HUDEP-2 (cell line): ENCODE data around the gene SLC22A16.
A peak's percentile ranks its signal among the peaks of the same experiment; 100 is the strongest.
"Not testable (repeated sequence)": the region's sequence is repeated elsewhere in the genome, so short reads cannot be mapped to it uniquely, and the experiment has no call there.

Experiments
- DNase-seq, 76 experiments: peaks; one replicate each; lab custom pipeline; 2025; ENCODE audit not compliant: unreplicated experiment in 76 of 76; lab: John Stamatoyannopoulos, UW

Gene SLC22A16, protein sequence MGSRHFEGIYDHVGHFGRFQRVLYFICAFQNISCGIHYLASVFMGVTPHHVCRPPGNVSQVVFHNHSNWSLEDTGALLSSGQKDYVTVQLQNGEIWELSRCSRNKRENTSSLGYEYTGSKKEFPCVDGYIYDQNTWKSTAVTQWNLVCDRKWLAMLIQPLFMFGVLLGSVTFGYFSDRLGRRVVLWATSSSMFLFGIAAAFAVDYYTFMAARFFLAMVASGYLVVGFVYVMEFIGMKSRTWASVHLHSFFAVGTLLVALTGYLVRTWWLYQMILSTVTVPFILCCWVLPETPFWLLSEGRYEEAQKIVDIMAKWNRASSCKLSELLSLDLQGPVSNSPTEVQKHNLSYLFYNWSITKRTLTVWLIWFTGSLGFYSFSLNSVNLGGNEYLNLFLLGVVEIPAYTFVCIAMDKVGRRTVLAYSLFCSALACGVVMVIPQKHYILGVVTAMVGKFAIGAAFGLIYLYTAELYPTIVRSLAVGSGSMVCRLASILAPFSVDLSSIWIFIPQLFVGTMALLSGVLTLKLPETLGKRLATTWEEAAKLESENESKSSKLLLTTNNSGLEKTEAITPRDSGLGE

DNA sequence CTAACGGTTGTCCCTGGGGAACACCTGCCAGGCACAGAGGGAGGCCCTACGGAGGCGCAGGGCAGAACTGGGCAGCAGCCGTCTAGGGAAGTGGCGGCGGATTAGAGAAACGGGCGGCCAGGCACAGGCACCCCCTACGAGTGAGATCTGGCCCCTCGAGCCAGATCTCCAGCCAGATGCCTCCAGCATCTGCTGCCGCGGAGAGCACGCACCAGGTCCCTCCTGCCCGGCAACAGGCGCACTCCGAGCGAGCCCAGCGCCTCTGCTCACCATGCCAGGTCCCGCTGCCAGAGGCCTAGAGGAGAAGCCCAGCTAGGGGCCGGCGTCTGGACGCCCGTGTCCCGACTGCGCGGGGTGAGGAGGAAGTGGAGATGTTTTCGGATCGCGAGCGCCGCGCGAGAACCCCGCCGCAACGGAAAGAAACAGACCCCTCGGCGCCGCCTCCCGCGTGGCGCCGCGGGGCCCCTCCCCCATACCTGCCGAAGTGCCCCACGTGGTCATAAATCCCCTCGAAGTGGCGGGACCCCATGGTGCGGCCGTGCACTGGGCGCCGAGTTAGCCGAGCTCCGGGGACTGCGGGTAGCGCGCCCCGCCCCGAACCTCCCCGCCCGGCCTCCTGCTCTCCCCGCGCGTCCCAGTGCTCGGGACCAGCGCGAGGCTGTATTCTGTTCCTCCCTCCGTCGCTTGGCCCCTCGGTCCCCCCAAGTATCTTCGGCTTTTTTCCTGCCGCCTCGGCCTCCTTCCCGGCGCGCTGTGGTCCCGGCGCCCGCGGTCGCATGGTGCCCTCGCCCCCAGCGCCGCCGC is at the start of gene SLC22A16:
TSS of gene SLC22A16 (minus strand) at position 568 of the 804 bp plus-strand sequence. CDS start at position 529, 39 bp downstream.
- DNase-seq, result peak in 19 of 76 experiments; percentile 12 to 76 (median 35)

DNA sequence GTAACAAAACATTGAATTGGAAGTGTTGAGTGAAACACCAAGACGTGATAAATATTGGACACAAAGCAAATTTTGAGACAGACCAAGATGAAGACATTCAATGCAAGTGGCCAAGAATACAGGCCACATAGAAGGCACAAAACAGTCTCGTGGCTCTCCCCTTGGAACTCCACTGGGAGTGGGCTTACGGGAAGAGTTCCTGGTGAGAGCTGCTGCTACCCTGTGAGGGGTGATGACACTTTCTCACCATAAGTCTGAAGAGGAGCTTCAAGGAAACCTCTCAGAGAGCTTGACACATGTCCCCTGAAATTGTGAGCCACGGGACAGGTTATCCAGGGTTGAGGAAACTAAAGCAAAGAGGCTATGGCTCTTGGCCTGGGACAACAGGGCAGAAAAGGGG is 48.6 kb upstream of the SLC22A16 start:
- no peak for DNase-seq

DNA sequence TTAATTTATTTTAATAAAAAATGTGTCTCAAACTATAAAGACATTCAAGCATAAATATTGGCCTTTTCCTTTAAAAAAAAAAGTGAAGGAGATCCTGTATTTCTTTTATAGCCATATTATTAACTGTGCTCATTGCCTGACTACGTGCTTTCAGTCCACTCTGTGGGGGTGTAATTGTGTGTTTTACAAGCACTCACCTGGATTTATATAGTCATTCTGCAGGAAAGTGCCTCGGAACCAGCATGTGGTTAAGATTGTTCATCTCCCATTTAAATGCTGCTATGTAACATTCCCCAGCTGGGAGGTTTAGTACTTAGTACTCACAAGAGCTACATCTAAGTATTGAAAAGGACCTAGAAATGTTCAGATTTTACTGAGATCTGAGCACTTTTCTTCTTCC is 47.9 kb upstream of the SLC22A16 start:
- no peak for DNase-seq

DNA sequence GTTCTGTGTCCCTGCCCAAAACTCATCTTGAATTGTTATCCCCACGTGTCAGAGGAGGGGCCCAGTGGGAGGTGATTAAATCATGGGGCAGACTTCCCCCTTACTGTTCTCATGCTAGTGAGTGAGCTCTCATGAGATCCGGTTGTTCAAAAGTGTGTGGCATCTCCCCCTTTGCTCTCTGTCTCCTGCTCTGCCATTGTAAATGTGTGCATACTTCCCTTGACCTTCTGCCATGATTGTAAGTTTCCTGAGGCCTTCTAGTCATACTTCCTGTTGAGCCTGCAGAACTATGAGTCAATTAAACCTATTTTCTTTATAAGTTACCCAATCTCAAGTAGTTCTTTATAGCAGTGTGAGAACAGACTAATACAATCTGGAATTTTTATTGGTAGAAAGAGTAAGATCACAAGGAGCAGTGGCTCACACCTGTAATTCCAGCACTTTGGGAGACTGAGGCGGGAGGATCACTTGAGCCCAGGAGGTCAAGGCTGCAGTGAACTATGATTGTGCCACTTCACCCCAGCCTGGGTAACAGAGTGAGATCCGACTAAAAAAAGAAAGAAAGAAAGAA is 47.1 kb upstream of the SLC22A16 start:
- DNase-seq, result no peak

DNA sequence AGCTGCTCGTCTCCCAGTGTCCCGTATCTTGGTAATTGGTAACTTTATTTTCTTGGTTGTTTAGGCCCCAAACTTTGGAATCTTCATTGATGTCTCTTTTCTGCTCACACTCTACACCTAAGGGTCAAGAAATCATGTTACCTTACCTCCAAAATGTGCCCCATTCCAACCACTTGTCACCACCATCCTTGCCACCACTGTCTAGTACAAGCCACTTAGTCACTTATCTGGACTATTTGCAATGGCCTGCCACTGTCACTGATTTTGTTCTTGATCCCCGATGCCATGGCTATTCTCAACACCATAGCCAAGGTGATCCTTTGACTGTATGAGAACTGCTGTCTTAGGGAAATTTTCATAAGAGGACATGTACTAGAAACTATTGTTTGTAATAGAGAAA is 46.0 kb upstream of the SLC22A16 start:
- DNase-seq, result no peak

DNA sequence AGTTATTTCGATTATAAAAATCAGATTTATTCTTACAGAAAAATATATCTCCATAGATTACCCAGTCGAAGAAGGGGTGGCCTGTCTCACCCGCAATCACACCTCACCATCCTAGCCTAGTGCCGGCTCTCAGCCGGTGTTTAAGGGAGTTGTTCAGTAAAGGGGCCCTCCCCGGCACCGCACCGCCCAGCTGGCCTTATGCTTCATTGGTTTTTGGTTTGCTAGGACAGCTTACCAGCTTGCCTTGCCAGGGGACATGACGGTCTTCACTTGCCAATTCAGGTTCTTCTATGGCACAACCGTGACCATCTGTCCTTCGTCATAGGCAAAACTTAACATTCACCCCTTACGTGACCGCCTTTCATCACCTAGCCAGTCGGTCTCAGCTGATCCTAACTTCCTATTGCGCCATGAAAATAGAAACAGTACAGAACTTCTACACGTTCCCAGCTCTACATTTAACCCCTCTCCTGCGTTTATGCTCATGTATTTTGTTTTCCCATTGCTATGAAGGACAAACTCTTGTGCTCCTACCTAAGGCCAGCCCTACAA is 44.7 kb upstream of the SLC22A16 start:
- no peak for DNase-seq

DNA sequence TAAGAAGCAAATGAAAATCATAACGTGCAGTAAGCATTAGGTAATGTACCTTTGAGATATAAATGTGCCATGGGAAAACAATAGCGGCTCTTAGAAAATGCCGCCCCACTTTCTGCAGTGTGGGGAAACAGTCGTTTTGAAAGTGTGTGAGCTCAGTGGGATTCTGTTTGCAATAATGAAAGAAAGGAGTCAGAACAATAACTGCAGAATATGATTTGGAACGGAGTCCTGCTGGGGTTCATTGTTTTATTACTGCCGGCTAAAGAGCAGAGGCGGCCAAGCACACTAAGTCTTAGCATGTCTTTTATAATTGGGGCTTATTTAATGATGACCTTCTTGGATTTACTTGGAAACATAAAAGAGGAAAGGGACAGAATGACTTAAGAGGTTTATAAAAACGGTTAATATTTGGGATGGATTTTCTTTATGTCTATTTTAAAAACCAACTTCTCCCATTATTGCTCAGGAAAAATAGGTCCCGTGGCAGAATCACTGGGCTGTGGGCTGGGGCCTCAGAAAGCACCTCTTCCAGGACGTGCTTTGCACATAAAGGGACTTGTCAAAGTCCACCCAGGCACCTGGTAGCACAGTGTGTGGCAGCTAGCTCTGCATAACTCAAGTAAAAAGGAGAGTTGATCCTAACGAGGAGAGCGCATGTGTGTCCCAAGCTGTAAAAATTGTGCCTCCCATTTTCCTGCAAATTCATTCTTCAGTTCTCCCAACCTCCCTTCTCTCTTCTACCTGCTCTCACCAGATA is 44.0 kb upstream of the SLC22A16 start:
- DNase-seq, result no peak

DNA sequence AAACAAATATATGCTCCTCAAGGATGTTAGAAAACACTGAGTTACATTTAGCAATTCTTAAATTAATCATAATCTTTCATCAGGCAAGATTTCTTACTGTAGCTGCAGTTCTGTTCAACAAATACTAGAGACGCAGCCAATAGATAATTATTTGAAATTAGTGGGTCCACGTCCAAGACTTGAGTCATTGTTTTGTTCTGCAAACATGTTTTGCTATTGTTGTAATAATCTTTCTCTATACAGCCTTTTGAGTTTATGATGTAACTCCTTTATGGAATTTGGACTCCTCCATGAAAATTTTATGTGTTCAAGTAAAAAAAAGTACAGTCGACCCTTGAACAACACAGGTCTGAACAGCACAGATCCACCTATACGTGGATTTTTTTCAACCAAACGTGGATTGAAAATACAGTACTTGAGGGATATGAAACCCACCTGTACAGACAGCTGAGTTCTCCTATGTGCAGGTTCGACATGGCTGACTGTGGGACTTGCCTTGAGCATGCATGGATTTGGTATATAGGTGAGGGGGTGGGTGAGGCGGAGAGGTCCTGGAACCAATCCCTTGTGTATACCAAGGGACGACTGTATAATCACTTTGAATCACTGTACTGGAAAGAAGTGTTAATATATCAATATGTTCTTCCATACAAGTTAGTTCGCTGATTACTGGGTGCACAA is 41.3 kb upstream of the SLC22A16 start:
- DNase-seq, result no peak

DNA sequence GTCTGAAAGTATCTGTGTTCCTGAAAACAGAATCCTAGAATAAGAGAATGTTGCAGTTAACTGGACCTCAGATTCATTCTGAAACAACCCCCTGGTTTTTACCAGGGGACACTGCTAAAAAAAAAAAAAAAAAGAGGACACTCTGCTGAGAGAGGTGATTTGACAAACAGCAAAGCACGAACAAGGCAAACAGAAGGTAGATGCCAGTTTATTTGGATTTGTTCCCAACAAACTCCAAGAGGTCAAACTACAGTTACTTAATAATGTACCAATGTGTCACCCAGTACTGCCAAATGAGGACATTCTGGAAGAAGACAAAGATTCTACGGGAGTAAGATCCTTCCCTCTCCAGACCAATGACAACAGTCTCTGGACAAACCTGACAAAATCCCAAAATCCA is 40.6 kb upstream of the SLC22A16 start:
- DNase-seq, result no peak

DNA sequence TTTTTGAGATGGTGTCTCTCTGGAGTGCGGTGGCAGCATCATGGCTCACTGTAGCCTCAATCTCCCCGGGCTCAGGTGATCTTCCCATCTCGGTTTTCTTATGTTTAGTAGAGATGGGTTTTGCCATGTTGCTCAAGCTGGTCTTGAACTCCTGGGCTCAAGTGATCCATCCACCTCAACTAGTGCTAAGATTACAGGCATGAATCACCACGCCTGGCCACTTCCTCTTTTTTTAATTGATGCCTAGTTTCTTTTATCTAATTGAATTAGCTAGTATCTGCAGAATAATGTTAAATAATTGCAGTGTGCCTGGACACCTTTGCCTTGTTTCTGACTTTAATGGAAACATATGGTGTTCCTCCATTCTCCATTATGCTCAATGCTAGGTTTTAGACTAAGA is 38.4 kb upstream of the SLC22A16 start:
- DNase-seq, result peak in 2 of 76 experiments; percentile 8 to 24

DNA sequence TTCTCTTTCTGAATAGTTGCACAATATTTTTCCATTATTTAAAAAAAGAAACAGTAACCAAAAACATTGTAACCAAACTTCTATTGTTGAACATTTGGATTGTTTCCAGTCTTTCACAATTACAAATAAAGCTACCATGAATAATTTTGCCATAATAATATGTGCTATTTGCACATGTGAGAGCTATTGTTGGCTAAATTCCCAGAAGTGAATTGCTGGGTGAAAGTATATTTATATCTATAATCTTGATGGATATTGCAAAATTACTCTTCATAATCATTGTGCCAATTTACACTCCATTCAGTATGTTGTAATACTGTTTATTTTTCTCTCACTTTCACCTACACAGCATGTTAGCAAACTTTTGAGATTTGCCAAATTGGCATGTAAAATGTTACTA is 36.6 kb upstream of the SLC22A16 start:
- DNase-seq, result no peak

DNA sequence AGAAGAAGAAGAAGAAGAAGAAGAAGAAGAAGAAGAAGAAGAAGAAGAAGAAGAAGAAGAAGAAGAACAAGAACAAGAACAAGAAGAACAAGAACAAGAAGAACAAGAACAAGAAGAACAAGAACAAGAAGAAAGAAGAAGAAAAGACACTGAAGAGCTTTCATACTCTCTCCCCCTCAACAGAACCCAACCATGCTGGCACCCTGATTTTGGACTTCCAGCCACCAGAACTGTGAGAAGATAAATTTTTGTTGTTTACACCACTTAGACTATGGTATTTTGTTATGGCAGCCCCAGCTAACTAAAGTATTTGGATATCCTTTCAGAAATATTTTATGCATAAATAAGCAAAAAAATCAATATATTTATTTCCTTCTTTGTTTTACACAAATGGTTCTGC is 36.1 kb upstream of the SLC22A16 start:
- not testable (repeated sequence) for DNase-seq

DNA sequence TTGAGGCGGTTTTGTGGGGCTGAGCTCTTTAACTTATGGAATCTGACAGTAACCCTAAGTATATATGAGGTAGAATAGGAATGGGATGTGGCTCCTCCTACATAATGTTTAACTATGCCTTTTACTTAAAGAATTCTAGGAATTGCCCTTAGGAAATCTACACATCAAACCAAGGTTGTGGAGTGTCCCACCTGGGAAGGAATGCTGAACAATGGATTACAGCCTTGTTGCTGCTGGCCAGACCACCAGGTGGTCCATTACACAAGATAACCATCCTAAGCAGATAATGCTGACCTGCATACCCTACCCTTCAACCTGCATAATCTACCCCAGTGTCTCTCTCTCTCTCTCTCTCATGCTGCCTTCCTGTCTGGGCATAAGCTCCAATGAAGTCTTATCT is 35.0 kb upstream of the SLC22A16 start:
- no peak for DNase-seq

DNA sequence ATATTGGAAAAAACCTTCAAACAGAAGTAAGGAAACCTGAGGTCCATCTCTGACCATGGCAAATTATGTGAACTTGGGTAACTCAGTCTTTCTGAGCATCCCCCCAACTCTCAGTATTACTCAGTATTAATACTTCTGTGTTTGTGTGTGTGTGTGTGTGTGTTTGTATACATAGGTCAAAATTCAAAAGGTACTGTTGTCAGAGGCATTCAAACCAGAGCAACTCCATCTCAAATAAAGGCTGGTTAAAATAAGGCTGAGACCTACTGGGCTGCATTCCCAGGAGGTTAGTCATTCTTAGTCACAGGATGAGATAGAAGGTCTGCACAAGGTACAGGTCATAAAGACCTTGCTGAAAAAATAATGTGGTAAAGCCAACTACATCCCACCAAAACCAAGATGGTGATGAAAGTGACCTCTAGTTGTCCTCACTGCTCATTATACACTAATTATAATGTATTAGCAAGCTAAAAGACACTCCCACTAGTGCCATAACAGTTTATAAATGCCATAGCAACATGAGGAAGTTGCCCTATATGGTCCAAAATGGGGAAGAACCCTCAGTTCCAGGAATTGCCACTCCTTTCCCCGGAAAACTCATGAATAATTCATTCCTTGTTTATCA is 33.3 kb upstream of the SLC22A16 start:
- peak in 11 of 76 experiments; percentile 9 to 62 (median 37) for DNase-seq

DNA sequence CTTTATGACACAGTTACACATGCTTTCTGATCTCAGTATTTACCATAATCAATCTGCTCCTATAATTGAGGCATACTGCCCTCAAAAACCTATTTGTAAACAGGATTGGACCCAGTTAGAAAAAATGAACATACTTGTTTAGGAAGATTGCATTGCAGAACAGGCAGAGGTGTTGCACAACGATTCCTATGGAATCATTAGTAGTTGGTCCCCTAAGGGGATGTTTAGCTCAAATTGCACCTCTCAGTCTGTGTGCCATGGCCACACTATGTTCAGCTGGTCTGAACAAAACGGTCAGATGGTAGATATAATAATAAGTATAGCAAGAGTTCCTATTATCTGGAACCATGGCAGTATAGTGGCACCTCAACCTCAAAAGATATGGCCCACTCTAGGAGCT is 28.5 kb upstream of the SLC22A16 start:
- not testable (repeated sequence) for DNase-seq

DNA sequence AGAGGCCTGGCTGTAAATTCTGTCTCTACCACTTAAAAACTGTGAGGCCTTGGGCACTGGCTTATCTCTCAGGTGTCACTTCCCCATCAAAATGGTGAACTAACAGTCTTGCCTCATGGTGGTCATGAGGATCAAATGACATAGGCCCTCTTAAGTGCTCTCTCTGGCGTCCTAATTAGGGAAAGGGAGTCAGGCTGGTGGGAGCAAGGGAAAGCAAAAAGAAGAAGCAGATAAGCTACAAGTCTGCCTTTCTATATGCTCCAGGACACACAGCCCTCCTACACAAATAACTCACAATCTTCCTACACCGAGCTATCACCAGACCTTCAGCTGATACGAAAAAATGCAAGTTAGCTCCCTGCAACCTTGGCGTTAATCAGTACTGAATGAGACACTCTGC is 19.5 kb upstream of the SLC22A16 start:
- no peak for DNase-seq

DNA sequence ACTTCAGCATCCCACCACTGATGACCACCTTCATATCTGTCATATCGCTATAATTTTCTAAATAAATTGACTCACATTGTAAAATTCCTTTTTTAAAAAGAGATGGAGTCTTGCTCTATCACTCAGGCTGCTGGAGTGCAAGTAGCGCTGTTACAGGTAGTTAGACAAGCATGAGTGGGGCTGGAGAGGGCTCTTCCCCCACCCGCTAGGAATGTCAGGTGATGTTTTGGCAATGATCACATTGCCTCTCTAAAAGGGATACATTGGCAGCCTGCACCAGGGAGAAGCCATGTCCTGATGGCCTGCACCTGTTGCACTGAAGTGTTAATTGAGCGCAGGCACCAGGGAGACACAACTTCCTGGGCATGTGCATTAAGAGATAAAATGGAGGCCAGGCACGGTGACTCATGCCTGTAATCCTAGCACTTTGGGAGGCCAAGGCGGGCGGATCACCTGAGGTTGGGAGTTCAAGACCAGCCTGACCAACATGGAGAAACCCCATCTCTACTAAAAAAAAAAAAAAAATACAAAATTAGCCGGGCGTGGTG is 16.9 kb upstream of the SLC22A16 start:
- DNase-seq, result no peak

DNA sequence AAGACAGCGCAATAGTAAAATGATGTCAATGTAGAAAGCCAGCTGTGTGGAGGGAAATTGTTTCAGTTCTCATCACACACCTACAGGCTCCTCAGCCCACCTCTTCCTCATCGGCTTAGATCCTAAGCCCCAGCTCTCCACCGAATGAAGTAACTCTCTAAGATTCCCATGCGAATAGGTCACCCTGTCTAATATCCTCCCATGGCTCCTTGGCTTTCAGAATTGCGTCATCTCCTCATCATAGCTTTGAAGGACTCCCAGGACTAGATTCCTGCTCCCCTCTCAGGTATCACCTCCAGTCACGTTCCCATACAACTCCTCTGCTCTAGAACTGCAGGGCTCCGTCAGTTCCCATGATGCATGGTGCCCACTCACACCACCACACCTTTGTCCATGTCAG is 16.2 kb upstream of the SLC22A16 start:
- DNase-seq, result no peak
